Retina (tissue), 1 donor: ENCODE results near the gene ZNF787.
"Not testable (repeated sequence)": the region's sequence is repeated elsewhere in the genome, so short reads cannot be mapped to it uniquely, and the experiment has no call there.

Experiments used
- DNase-seq: peaks from one replicate; pipeline ENCODE4 v3.0.0-alpha.2; 2016

Gene ZNF787

GRCh38 chr19:56103027-56103614, 18.0 kb downstream of the ZNF787 start:
- no peak for DNase-seq

- DNase-seq: no peak
Observed at GRCh38 chr19:56101746-56102535, 19.2 kb downstream of the ZNF787 start.

- no peak for DNase-seq
Observed at GRCh38 chr19:56101095-56101494, 20.0 kb downstream of the ZNF787 start.

DNA sequence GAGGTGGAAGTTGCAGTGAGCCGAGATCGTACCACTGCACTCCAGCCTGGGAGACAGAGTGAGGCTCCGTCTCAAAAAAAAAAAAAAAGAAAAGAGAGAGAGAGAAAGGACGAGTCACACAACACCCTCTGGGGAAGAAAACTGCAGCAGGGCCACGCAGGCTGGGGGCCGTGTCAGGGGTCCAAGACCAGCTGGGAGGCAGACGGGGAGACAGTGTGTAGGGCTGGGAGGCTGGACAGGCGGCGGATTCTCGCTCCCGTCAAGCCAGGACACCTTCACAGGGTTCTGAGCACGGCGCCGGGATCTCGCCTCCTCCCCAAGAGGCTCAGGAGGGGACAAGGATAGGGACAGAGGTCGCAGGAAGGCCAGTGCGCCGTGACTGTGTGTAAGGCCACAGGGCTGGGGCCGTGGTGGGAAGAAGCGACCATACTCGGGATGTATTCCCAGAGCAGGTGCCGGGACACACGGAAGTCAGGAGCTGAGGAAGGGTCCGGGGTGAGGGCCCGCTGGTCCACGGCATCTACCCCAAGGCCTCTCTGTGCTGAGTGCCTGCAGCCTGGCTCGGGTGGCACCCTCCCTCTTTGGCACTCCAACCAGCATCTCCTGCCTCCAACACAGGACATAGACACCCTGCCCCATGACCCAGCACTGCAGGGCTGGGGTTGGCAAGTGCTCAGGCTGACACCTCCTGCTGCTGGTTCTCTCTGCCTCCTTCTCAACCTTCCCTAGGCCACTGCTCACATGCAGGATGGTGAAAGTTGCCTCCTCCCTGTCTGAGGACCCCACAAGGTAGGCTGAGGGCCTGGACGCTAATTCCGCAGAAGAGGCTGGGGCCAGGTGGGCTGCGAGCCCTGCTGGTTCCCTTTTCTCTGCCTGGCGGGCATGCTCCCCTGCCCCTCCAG, 21.2 kb downstream of the ZNF787 start:
- DNase-seq: no peak

GRCh38 chr19:56098731-56099568, 22.1 kb downstream of the ZNF787 start:
- DNase-seq: no peak

- not testable (repeated sequence) for DNase-seq
Observed at GRCh38 chr19:56098237-56098636, 22.9 kb downstream of the ZNF787 start.

- DNase-seq: no peak
Observed at GRCh38 chr19:56097776-56098175, 23.3 kb downstream of the ZNF787 start.

DNA sequence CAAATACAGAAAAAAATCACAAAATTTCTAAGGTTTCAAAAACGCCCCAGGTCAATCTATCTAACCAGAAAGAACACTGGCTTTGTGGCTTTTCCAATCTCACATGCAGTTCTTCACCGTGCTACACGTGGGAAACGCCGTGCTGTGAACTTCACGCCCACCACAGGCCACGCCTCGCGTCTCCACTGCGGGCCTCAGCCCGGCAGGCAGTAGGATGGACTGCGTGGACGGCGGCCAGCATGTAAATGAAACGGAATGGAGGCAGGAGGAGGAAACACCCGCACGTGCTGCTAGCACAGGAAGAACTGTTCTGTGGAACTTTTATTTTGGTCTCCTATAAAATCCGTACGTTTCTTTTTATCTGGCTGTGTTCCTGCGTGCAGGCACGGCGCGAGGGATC, 23.8 kb downstream of the ZNF787 start:
- DNase-seq: no peak

GRCh38 chr19:56096665-56097064, 24.4 kb downstream of the ZNF787 start:
- DNase-seq: no peak

DNA sequence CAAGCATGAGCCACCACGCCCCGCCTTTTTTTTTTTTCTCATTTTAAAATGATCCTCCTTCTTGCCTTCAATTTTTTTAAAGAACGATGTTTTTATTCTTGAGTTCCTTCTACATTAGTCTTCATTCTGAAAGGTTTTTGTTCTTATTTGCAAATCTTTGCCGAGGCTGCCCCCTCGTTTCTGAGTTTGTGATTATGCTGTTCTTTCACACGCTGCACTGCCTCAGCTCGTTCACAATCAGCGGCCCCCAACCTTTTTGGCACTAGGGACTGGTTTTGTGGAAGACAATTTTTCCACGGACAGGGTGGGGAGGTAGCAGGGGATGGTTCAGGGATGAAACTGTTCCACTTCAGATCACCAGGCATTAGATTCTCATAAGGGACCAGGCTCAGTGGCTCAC, 26.6 kb downstream of the ZNF787 start:
- DNase-seq: no peak

- DNase-seq: no peak
Observed at GRCh38 chr19:56092685-56093631, 28.1 kb downstream of the ZNF787 start.

DNA sequence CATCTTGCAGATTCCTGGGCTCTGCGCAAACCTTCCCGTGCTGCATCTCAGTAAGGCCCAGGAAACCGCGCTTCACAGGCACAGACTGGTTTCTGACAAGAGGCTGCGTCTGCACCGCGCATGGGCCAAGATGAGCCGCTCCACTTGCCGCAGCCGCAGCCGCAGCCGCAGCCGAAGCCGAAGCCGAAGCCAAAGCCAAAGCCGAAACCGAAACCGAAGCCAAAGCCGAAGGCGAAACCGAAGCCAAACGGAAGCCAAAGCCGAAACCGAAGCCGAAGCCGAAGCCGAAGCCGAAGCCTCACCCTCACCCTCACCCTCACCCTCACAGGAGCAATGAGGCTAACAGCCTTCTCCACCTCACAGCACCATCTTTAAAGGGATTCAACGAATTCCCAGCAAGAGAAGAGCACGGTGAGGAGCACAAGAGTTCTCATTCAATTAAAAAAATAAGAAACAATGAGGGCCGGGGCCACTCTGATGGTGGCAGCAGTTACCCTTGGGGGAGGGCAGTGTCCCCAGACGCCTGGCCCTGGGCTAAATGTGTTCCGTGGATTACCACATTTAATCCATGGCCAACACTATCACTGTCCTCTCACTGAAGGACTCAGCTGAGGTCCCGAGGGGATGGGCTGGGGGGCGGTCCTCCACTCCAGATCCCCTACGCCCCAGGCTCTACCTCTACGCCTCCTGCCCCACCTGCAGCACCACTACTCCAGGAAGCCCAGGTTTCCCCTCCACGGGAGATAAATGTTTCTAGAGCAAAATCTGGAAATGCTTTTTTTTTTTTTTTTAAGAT, 29.1 kb downstream of the ZNF787 start:
- no peak for DNase-seq

GRCh38 chr19:56091066-56091490, 30.0 kb downstream of the ZNF787 start:
- DNase-seq: no peak

DNA sequence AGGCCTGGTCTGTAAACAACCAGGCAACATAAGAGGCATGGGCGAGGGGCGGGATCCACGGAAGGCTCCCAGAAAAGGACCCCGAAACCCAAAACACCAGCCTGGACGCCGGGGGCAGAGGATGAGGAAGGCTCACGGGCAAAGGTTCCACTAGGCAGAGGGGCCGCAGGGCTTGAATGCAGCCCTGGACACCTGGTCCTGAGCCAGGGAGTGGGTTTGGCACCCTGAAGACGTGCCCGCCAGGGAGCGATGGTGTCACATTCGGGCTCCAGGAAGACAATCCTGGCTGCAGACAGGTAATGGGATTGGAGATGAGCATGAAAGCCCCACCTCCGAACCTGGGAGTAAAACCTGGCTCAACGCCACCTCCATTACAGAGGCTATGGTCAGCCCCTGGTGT, 31.8 kb downstream of the ZNF787 start:
- DNase-seq: no peak

- DNase-seq: no peak
Observed at GRCh38 chr19:56088497-56089215, 32.4 kb downstream of the ZNF787 start.

GRCh38 chr19:56087647-56088496, 33.2 kb downstream of the ZNF787 start:
- no peak for DNase-seq

DNA sequence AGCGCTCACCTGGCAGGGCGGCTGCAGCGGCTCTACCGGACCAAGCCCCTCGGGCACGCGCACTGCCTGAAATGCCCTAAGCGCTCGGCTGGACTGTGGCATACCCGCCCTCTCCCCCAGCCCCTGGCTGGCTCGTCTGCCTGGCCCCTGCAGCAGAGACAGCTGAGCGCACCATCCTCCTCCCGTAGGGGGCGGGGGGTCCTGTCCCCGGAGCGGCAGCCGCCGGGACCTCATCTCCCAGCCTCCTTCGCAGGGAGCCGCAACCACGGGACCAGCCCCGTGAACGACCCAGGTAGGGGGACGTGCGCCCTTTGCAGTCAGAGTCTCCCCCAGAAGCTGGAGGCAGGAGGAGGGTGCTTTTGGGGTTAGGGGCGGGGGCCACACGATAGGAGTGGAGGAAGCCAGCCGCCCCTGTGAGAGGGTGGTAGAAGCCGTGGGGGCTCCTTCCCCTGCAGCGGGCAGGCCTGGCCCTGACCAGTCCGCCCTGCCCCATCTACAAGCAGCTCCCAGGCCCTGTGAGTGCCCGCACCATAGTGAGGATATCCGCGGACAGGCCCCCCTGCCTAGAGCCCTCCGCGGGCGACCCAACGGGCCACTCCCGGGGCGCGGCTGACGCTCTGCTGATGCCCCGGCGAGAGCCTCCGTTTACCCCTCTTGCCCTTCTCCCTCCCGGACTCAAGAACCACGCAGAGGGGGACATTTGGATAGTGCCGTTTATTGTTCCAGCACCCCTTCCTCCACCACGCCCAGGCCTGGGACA, 34.2 kb downstream of the ZNF787 start:
- DNase-seq: no peak
